Large intestine (tissue), 3 donors: ENCODE measurements around the gene GJD4. TPM values are rescaled to one million over a fixed set of nuclear protein-coding genes. Genes with fewer than 3 reads are reported as not detected.

ENCODE experiments used
- DNase-seq, 2 donors: peaks; one replicate each; pipeline versions ENCODE4 v3.0.0 to v3.0.0-alpha.2; 2013
- H3K27ac ChIP-seq: one replicate; pipeline ENCODE4 v1.5.1; 2013; ENCODE audit warnings: low read length
- H3K27me3 ChIP-seq: 2 replicates; pipeline ENCODE4 v1.6.1; 2013; ENCODE audit warnings: low read length; ENCODE audit not compliant: control insufficient read depth, insufficient read depth
- H3K36me3 ChIP-seq: 2 replicates; pipeline ENCODE4 v1.6.1; 2013; ENCODE audit warnings: low read length; ENCODE audit not compliant: control insufficient read depth, insufficient read depth
- H3K4me1 ChIP-seq: one replicate; pipeline ENCODE4 v1.6.1; 2013; ENCODE audit warnings: low read length; ENCODE audit not compliant: control insufficient read depth, insufficient read depth
- H3K4me3 ChIP-seq: one replicate; pipeline ENCODE4 v1.5.1; 2013; ENCODE audit warnings: low read length
- H3K9me3 ChIP-seq: one replicate; pipeline ENCODE4 v1.6.1; 2013; ENCODE audit warnings: mild to moderate bottlenecking, low read depth, low read length, moderate library complexity; ENCODE audit not compliant: control insufficient read depth
- whole genome bisulfite sequencing: methylation state at CpG from one replicate; pipeline ENCODE4 v1.1.5; 2013; ENCODE audit warnings: low lambda C conversion rate; ENCODE audit not compliant: insufficient coverage; 5-methylcytosine and 5-hydroxymethylcytosine counted together
- polyA plus RNA-seq: library from polyadenylated mRNA; unstranded; fragments of 120-200 nt; gene quantifications from one replicate; pipeline ENCODE4 v1.2.1, GENCODE V29; 2013

GJD4 gene
- polyA plus RNA-seq, 1 donor, result 0.09 TPM

- H3K36me3 ChIP-seq, result no peaks in the 10 kb centered on the region
- H3K9me3 ChIP-seq, result no peaks in the 10 kb centered on the region
- no CpG with 5 or more reads among the region's 3 CpGs for WGBS
- no peak overlapping the region for H3K27ac ChIP-seq
- H3K4me1 ChIP-seq, result no peaks in the 10 kb centered on the region
- no peak overlapping the region for H3K4me3 ChIP-seq
- DNase-seq, result no peak
- H3K27me3 ChIP-seq, result peaks cover 7% of the 10 kb centered on the region
Measured at GRCh38 chr10:35650894-35651293, 45.8 kb downstream of the GJD4 start.

- Histone ChIP-seq H3K27ac (no peak overlapping the region), H3K4me3 (no peak overlapping the region), H3K4me1 (no peaks in the 10 kb centered on the region), H3K27me3 (peaks cover 3% of the 10 kb centered on the region), H3K36me3 (no peaks in the 10 kb centered on the region), H3K9me3 (no peaks in the 10 kb centered on the region)
- no peak for DNase-seq
- 100% methylated on average over 1 of the region's 2 CpGs for WGBS
Measured at GRCh38 chr10:35652824-35653223, 47.7 kb downstream of the GJD4 start.

DNA sequence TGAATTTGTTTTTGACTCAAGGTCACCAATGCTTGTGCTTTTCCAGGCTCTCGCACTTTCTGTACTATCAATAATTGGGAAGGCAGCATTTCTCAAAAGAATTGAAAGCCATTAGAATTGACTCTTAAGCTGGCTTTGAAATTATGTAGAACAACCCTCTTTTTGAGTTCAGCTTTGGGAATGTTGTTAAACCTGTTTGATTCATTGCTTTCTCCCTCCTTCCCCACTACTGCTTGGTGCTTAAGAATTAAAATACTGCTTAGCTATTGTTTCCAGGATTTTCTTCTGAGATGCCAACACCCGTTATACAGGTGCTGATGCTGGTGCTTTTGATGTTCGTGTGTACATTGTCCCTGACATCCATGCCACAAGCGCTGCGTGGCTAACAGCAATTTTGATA is 52.5 kb downstream of the GJD4 start:
- Histone ChIP-seq H3K4me3 (no peak overlapping the region), H3K9me3 (no peaks in the 10 kb centered on the region), H3K27me3 (no peaks in the 10 kb centered on the region), H3K36me3 (no peaks in the 10 kb centered on the region), H3K4me1 (no peaks in the 10 kb centered on the region), H3K27ac (no peak overlapping the region)
- no peak for DNase-seq
- WGBS, result 100% methylated on average over 1 of the region's 5 CpGs

Other genes with a start within 250 kb of the GJD4 start
- 5.5 TPM for gene FZD8, start 37.0 kb downstream of the GJD4 start, polyA plus RNA-seq